ENCODE results near the gene RUFY2. TPM values are rescaled to one million over a fixed set of nuclear protein-coding genes. Genes with fewer than 3 reads are reported as not detected.
A peak's percentile ranks its signal among the peaks of the same experiment; 100 is the strongest.

The RUFY2 gene
- total RNA-seq, 1 donor from 2014 or later, result 21.3 TPM

- H3K4me3 Mint-ChIP-seq, result no peak overlapping the region
- no peak for TF ChIP-seq CTCF (conservative IDR thresholded peaks at IDR 0.05)
- peaks cover 3% of the 10 kb centered on the region for H3K9me3 Mint-ChIP-seq
- H3K4me1 Mint-ChIP-seq (ENCODE audit: unreplicated experiment), result peaks cover 20% of the 10 kb centered on the region
- H3K27ac Mint-ChIP-seq, result no peak overlapping the region
- no peaks in the 10 kb centered on the region for H3K27me3 Mint-ChIP-seq
- DNase-seq (ENCODE audit: extremely low spot score, unreplicated experiment), result no peak
- H3K36me3 Mint-ChIP-seq, result no peaks in the 10 kb centered on the region
These were observed 104.2 kb downstream of the RUFY2 start for GRCh38 chr10:68302871-68303270.

- Mint-ChIP-seq H3K4me3 (no peak overlapping the region), H3K4me1 (ENCODE audit: unreplicated experiment) (peaks cover 20% of the 10 kb centered on the region), H3K36me3 (no peaks in the 10 kb centered on the region), H3K9me3 (peaks cover 3% of the 10 kb centered on the region), H3K27me3 (no peaks in the 10 kb centered on the region), H3K27ac (peak overlapping the region; percentile 35)
- peak; percentile 11 for TF ChIP-seq CTCF (conservative IDR thresholded peaks at IDR 0.05)
- no peak for DNase-seq (ENCODE audit: extremely low spot score, unreplicated experiment)
These were observed 104.6 kb downstream of the RUFY2 start for GRCh38 chr10:68302503-68302823.

- TF ChIP-seq CTCF (conservative IDR thresholded peaks at IDR 0.05), result peak; percentile 77
- Mint-ChIP-seq H3K27me3 (no peaks in the 10 kb centered on the region), H3K27ac (peak overlapping the region; percentile 35), H3K4me1 (ENCODE audit: unreplicated experiment) (peaks cover 20% of the 10 kb centered on the region), H3K4me3 (no peak overlapping the region), H3K9me3 (peaks cover 3% of the 10 kb centered on the region), H3K36me3 (no peaks in the 10 kb centered on the region)
- no peak for DNase-seq (ENCODE audit: extremely low spot score, unreplicated experiment)
These were observed 105.1 kb downstream of the RUFY2 start for GRCh38 chr10:68301790-68302502.

GRCh38 chr10:68301301-68301700, 105.8 kb downstream of the RUFY2 start:
- no peaks in the 10 kb centered on the region for H3K36me3 Mint-ChIP-seq
- TF ChIP-seq CTCF (conservative IDR thresholded peaks at IDR 0.05), result no peak
- no peak overlapping the region for H3K27ac Mint-ChIP-seq
- H3K4me3 Mint-ChIP-seq, result no peak overlapping the region
- no peaks in the 10 kb centered on the region for H3K27me3 Mint-ChIP-seq
- no peak for DNase-seq (ENCODE audit: extremely low spot score, unreplicated experiment)
- peaks cover 23% of the 10 kb centered on the region for H3K4me1 Mint-ChIP-seq (ENCODE audit: unreplicated experiment)
- peaks cover 2% of the 10 kb centered on the region for H3K9me3 Mint-ChIP-seq

GRCh38 chr10:68296843-68297663, 110.0 kb downstream of the RUFY2 start:
- DNase-seq (ENCODE audit: extremely low spot score, unreplicated experiment), result no peak
- H3K36me3 Mint-ChIP-seq, result no peaks in the 10 kb centered on the region
- H3K4me3 Mint-ChIP-seq, result no peak overlapping the region
- no peaks in the 10 kb centered on the region for H3K9me3 Mint-ChIP-seq
- peaks cover 21% of the 10 kb centered on the region for H3K4me1 Mint-ChIP-seq (ENCODE audit: unreplicated experiment)
- TF ChIP-seq CTCF (conservative IDR thresholded peaks at IDR 0.05), result no peak
- no peaks in the 10 kb centered on the region for H3K27me3 Mint-ChIP-seq
- H3K27ac Mint-ChIP-seq, result no peak overlapping the region

Other genes starting within 250 kb of the RUFY2 start
- 0.31 and 0.60 TPM in 2 replicates for gene ATOH7, start 175.2 kb downstream of the RUFY2 start, total RNA-seq (ENCODE audit: low replicate concordance)
- 108 and 199 TPM in 2 replicates for gene HNRNPH3, start 75.2 kb downstream of the RUFY2 start, total RNA-seq (ENCODE audit: low replicate concordance)
- gene PBLD, start 74.3 kb downstream of the RUFY2 start, total RNA-seq (ENCODE audit: low replicate concordance), result 6.2 and 6.9 TPM in 2 replicates
- gene DNA2, start 64.7 kb upstream of the RUFY2 start, total RNA-seq (ENCODE audit: low replicate concordance), result 10.7 and 27.6 TPM in 2 replicates
- 26.1 and 28.6 TPM in 2 replicates for gene SLC25A16, start 120.2 kb upstream of the RUFY2 start, total RNA-seq (ENCODE audit: low replicate concordance)
- gene TET1, start 153.1 kb upstream of the RUFY2 start, total RNA-seq (ENCODE audit: low replicate concordance), result 14.9 and 29.0 TPM in 2 replicates

Data from type B pancreatic cell (in vitro differentiated cells).